Sciatic nerve (tissue), 2 donors: ENCODE measurements around the gene CCDC107. TPM values are rescaled to one million over a fixed set of nuclear protein-coding genes. Genes with fewer than 3 reads are reported as not detected.
"Not testable (repeated sequence)": the region's sequence is repeated elsewhere in the genome, so short reads cannot be mapped to it uniquely, and the experiment has no call there.

Experiments
- ATAC-seq: fragments of 200-7000 bp; cut with Tn5 transposase; one replicate; pipeline ENCODE4 v1.9.1; 2020; ENCODE audit warnings: mild to moderate bottlenecking, moderate library complexity
- DNase-seq: peaks from one replicate; pipeline ENCODE4 v3.0.0-alpha.2; 2020; ENCODE audit warnings: low spot score
- intact Hi-C: fragments of 100-400 bp; cut with DNase I; formaldehyde crosslinking; loops from one replicate; pipeline ENCODE4 v1.14.2; 2022
- total RNA-seq: library from RNA; stranded (reverse); fragmentation: NEBNext Ultra II Directional; extraction: Animal tissue kit (Norgen Biotek cat#: 25700); gene quantifications from one replicate; pipeline ENCODE4 v1.2.1, GENCODE V29; 2021
- donor health status: DM: no; HTN: no; CAD: no.
- donor health status: DM: no; HTN: no; CAD: no.

The CCDC107 gene, protein sequence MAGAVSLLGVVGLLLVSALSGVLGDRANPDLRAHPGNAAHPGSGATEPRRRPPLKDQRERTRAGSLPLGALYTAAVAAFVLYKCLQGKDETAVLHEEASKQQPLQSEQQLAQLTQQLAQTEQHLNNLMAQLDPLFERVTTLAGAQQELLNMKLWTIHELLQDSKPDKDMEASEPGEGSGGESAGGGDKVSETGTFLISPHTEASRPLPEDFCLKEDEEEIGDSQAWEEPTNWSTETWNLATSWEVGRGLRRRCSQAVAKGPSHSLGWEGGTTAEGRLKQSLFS
- 28.0 TPM for total RNA-seq

GRCh38 chr9:35658137-35658967 is at the start of gene CCDC107:
Gene CCDC107, plus strand, starts transcription at chr9:35658292. Its CDS starts 88 bp downstream, at chr9:35658380.
- peak; percentile 91 for DNase-seq
- ATAC-seq = peak; percentile 86
- intact Hi-C loops = no loop called here

DNA sequence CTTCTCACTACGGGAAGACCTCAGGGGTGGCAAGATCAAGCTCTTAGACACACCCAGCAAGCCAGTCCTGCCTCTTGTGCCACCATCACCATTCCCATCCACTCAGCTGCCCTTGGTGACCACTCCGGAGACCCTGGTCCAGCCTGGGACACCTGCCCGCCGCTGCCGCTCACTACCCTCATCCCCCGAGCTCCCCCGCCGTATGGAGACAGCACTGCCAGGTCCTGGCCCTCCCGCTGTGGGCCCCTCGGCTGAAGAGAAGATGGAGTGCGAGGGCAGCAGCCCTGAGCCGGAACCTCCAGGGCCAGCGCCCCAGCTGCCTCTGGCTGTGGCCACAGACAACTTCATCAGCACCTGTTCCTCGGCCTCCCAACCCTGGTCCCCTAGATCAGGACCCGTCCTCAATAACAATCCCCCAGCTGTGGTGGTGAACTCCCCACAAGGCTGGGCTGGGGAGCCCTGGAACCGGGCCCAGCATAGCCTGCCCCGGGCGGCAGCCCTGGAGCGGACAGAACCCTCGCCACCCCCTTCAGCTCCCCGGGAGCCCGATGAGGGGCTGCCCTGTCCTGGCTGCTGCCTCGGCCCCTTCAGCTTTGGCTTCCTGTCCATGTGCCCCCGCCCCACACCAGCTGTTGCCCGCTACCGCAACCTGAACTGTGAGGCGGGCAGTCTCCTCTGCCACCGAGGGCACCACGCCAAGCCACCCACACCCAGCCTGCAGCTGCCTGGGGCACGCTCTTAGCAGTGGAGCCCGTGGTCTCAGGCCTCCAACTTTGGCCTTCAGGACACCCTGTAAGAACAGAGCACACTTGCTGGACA is 48.9 kb upstream of the CCDC107 start:
- ATAC-seq (no peak), DNase-seq (no peak)
- intact Hi-C loops = no loop called here

DNA sequence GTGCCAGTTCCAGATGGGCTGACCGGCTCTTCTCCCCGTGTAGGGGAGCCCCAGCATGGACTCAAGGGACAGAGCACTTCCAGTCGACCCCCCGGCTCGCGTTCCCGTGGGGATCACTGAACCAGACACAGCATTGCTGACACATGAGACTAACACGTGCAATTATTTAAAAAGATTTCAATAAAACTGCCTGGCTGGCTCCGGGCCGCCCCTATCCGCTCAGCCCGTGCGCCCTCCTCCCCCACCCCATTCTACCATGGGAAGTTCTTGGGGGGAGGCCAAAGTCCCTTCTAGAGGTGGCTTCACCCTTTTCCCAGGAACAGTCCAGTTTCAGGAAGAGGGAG is 48.3 kb upstream of the CCDC107 start:
- ATAC-seq = no peak
- DNase-seq = no peak
- intact Hi-C loops = no loop called here

- DNase-seq = no peak
- ATAC-seq = peak; percentile 55
- intact Hi-C loops = no loop called here
Observed at GRCh38 chr9:35611230-35611797, 46.8 kb upstream of the CCDC107 start.

DNA sequence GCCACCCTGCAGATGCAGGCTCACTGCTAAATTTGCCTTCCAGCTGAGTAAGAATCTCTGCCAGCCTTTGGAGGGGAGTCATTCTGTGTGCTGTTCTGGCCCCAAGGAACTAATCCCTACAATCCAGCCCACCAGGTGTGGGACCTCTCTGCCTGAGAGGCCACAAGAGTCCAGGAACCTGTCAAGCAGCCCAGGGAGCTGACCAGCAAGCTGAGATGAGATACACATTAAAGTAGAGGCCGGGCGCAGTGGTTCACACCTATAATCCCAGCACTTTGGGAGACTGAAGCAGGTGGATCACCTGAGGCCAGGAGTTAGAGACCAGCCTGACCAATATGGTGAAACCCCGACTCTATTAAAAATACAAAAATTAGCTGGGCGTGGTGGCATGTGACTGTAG is 46.0 kb upstream of the CCDC107 start:
- intact Hi-C loops, DNase-seq, ATAC-seq: not testable (repeated sequence)

DNA sequence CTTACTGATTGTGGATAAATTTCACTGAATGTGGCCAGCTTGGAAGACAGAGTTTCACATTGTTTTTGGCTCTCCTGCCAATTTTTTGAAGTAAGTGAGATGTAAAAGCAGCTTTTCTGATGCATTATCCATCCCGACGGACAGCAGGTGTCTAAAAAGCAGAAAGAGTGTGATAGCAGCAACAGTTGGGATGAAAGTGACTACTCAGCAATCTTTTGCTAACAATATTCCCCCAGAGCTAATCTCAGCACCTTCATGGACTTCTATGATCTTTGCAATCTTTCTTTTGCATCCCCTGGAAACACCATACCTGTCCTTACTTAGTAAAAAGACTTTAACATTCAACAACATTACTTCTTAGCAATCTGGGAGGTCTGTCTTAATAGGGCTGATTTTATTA is 45.2 kb upstream of the CCDC107 start:
- no peak for DNase-seq
- no peak for ATAC-seq
- intact Hi-C loops = no loop called here

GRCh38 chr9:35615981-35616680 is 42.0 kb upstream of the CCDC107 start:
- no peak for ATAC-seq
- peak; percentile 54 for DNase-seq
- intact Hi-C loops = no loop called here

- DNase-seq = peak; percentile 82
- ATAC-seq = peak; percentile 74
- intact Hi-C loops = no loop called here
Observed at GRCh38 chr9:35616681-35617459, 41.2 kb upstream of the CCDC107 start.

DNA sequence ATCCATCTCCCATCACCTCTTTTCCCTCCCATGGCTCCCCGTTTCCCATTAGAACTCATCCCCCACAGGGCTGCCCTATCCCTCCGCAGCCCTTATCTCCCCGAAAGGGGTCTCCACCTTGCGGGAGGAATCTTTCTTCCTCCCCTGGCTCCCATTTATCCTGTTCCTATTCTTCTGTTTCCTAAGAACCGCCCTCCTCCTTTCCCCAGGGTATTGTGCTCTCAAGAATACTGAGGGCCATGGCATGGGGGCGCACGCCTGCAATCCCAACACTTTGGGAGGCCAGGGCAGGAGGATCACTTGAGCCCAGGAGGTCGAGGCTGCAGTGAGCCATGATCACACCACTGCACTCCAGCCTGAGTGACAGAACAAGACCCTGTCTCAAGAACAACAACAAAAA is 40.5 kb upstream of the CCDC107 start:
- intact Hi-C loops = no loop called here
- ATAC-seq (no peak), DNase-seq (peak; percentile 18)

- DNase-seq = no peak
- intact Hi-C loops = no loop called here
- peak; percentile 57 for ATAC-seq
Observed at GRCh38 chr9:35618325-35618727, 39.8 kb upstream of the CCDC107 start, which contains the start of gene CD72. Gene CD72, minus strand, starts transcription at chr9:35618413. Its CDS starts 110 bp downstream, at chr9:35618303.

DNA sequence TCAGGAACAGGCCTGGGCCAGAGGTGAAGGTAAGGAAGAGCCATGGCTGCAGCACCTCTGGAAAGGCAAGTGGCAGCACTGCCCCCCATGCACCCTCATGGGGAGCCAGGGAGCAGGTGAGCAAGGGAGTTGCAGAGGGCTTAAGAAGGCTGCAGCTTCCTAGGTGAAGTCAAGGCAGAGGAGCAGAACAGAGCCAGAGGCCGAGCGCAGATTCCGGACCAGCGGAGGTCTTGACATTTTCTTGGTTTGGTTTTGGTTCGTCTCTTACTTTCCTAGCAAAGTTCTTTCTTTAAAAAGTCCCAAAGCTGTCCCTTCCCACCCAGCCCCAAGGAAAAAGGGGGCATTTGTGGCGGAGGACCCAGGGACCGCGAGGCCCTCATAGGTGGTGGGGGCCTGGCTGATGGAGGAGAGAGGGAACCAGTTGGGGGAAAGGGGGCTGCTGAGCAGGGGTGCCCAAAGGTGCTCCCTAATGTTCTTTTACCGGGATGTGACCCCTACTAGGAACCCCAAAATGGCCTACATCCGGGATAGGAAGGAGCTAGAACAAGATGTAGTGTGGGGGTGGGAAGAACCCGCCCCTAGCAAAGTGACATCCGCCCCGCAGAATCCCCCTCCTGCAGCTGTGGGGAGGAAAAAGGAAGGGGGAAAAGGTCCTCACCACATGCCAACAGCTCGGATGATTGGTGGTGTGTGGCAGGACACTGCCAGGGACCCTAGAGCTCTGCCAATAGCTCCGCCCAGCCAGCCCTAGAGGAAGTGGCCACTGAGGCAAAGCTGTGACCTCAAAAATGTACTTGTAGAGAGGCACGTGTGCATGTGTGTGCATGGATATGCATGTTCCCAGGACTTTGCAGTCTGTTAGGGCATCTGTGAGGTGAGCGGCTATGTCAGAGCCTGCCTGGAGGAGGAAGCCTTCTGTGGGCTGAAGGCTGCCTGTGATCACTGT is 39.0 kb upstream of the CCDC107 start:
- DNase-seq = no peak
- peak; percentile 55 for ATAC-seq
- intact Hi-C loops = no loop called here

DNA sequence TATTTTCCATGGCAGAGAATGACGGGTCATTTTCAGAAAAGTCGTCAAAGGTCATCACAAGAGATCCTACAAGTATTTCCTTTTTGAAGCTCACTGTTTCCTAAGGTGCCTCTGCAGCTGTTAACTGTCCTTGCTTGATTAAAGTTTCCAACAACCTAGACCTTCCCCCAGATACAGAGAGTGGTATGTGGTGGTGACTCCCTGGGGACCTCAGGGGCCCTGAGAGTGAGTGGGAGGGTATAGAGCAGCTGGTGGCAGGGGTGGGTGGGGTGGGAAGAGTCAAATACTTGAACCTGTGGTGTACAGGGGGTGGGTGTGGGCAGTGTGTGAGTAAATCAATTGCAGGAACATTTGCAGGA is 38.3 kb upstream of the CCDC107 start:
- DNase-seq = no peak
- no peak for ATAC-seq
- intact Hi-C loops = no loop called here

- DNase-seq (no peak), ATAC-seq (no peak)
- intact Hi-C loops = no loop called here
Observed at GRCh38 chr9:35627575-35627974, 30.5 kb upstream of the CCDC107 start.

DNA sequence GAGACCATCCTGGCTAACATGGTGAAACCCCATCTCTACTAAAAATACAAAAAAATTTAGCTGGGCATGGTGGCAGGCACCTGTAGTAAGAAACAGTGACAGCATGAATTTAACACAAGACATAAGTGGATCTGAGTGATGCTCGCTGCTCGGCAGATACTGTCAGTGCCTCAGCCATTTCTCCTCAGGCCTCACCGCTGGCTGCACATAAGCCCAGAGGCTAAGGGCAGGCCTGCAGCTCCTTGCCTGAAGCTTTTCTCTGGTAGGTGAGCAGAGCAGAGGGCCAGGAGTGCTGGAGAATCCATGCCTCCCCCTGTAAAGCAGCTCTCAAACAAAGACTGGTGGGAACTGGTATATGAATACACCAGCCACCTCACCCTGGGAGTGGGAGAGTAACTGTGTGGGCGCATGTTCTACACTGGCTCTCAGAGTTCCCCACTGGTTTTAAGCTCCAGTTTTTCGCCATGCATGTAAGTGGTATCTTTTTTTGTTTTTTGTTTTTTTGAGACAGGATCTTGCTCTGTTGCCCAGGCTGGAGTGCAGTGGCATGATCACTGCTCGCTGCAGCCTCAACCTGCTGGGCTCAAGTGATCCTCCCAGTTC is 29.6 kb upstream of the CCDC107 start:
- intact Hi-C loops = no loop called here
- ATAC-seq = no peak
- peak; percentile 31 for DNase-seq

DNA sequence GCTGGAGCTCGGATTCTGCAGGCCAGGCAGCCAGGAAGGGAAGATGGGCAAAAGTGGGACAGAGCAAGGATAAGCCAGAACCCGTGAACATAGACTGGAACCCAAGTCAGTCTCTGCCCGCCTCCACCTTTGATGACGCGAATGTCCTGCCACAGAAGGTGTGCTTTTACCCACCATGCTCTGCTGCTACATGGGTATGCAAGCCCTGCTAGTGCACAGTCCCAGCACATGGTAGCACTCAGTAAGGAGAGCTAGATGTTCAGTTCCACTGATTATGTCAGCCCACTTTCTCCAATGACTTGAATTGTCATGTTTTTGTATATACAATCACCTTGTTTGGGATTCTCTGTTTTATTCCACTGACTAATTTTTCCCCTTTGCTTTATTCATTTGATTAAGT is 28.5 kb upstream of the CCDC107 start:
- ATAC-seq = no peak
- intact Hi-C loops = no loop called here
- DNase-seq = peak; percentile 21

- intact Hi-C loops = no loop called here
- ATAC-seq (no peak), DNase-seq (no peak)
Observed at GRCh38 chr9:35635730-35636129, 22.4 kb upstream of the CCDC107 start.
